ENCODE results near the gene PLCG2. TPM values are rescaled to one million over a fixed set of nuclear protein-coding genes. Genes with fewer than 3 reads are reported as not detected.

Gene PLCG2
- total RNA-seq, 1 experiment from 2014 or later = 6.0 TPM

DNA sequence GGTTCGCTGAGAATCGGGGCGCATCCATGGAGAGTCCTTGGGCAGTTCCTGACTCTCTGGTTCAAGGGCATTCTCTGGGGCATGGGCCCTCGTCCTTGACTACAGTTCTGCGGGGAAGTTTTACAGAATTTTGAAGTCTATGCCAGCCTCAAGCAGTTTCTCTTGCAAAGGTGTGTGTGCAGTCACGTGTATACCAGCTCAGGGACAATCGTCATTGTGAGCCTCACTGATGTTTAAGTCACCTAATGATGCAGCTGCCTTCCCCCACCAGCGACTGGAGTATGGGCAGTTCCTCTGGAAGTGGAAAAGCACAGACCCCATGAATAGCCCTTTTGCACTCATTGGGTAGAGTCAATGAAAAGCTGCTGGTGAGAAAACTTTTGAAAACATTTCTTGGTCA, 1.3 kb downstream of the PLCG2 start:
- peak overlapping the region; percentile 77 to 90 for H3K4me3 Mint-ChIP-seq
- TF ChIP-seq, protein P1, sequence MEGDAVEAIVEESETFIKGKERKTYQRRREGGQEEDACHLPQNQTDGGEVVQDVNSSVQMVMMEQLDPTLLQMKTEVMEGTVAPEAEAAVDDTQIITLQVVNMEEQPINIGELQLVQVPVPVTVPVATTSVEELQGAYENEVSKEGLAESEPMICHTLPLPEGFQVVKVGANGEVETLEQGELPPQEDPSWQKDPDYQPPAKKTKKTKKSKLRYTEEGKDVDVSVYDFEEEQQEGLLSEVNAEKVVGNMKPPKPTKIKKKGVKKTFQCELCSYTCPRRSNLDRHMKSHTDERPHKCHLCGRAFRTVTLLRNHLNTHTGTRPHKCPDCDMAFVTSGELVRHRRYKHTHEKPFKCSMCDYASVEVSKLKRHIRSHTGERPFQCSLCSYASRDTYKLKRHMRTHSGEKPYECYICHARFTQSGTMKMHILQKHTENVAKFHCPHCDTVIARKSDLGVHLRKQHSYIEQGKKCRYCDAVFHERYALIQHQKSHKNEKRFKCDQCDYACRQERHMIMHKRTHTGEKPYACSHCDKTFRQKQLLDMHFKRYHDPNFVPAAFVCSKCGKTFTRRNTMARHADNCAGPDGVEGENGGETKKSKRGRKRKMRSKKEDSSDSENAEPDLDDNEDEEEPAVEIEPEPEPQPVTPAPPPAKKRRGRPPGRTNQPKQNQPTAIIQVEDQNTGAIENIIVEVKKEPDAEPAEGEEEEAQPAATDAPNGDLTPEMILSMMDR (conservative IDR thresholded peaks at IDR 0.05) = no peak
- H4K20me1 ChIP-seq (ENCODE audit: control insufficient read depth, insufficient read depth, insufficient read length) = no peaks in the 10 kb centered on the region
- no peaks in the 10 kb centered on the region; a peak in 2 of 7 replicates for H3K36me3 Mint-ChIP-seq (ENCODE audit: insufficient read depth in 1 of 3, low read depth in 3 of 3)
- H3K4ac ChIP-seq (ENCODE audit: low read depth, low read length) = no peak overlapping the region
- no peak overlapping the region for H3K27ac Mint-ChIP-seq
- no CpG with 5 or more reads among the region's 8 CpGs for WGBS (ENCODE audit: extremely low coverage, insufficient read length, low lambda C conversion rate)
- H2AFZ ChIP-seq (ENCODE audit: low read length) = no peak overlapping the region
- peak overlapping the region; percentile 86 for H3K4me2 ChIP-seq (ENCODE audit: insufficient read depth, insufficient read length, low read length)
- H2BK12ac ChIP-seq (ENCODE audit: insufficient read length, low read depth, low read length) = no peak overlapping the region
- peaks cover 80% of the 10 kb centered on the region for H3K27me3 Mint-ChIP-seq (ENCODE audit: low read depth)
- no peak overlapping the region for H3K56ac ChIP-seq (ENCODE audit: insufficient read length, low read depth, low read length)
- no peak overlapping the region for H4K91ac ChIP-seq (ENCODE audit: insufficient read length, low read depth, low read length)
- no peaks in the 10 kb centered on the region for H3K9me3 ChIP-seq (ENCODE audit: control insufficient read depth, low read depth, low read length)
- no peak overlapping the region for H2BK5ac ChIP-seq (ENCODE audit: insufficient read length, low read length)
- peaks cover 18% of the 10 kb centered on the region for H3K27me3 ChIP-seq (ENCODE audit: insufficient read depth, low read length)
- H2BK15ac ChIP-seq (ENCODE audit: low read depth, low read length) = no peak overlapping the region
- H3K14ac ChIP-seq (ENCODE audit: insufficient read depth, low read length) = no peak overlapping the region
- no peak overlapping the region for H3K27ac ChIP-seq (ENCODE audit: insufficient read length, low read depth, low read length)
- H4K5ac ChIP-seq (ENCODE audit: insufficient read length, low read depth, low read length) = no peak overlapping the region
- H2BK20ac ChIP-seq (ENCODE audit: low read depth, low read length, poor library complexity, severe bottlenecking) = no peak overlapping the region
- no peak overlapping the region for H3K18ac ChIP-seq (ENCODE audit: insufficient read length, low read depth, low read length)
- peaks cover 0 to 2% of the 10 kb centered on the region in 2 experiments; a peak in 2 of 5 replicates for H3K9me3 Mint-ChIP-seq
- no peaks in the 10 kb centered on the region for H3K4me1 ChIP-seq (ENCODE audit: insufficient read depth, low read length)
- peaks cover 21 to 35% of the 10 kb centered on the region in 2 experiments for H3K4me1 Mint-ChIP-seq
- H3T11ph ChIP-seq (ENCODE audit: low read length) = no peak overlapping the region
- H3K79me2 ChIP-seq (ENCODE audit: insufficient read depth, low read length) = no peaks in the 10 kb centered on the region
- no peak overlapping the region for H4K8ac ChIP-seq (replicated peaks; ENCODE audit: insufficient read length, low read depth, low read length)
- H2BK120ac ChIP-seq (ENCODE audit: low read depth, low read length, poor library complexity, severe bottlenecking) = no peak overlapping the region
- no peak overlapping the region for H3K23ac ChIP-seq (ENCODE audit: insufficient read length, low read depth, low read length)
- H3K9ac ChIP-seq (ENCODE audit: extremely low read depth, insufficient read length, low read length) = no peak overlapping the region
- no peak overlapping the region for H2AK5ac ChIP-seq (ENCODE audit: insufficient read length, low read length)
- H3K23me2 ChIP-seq (ENCODE audit: insufficient read length, low read depth, low read length, poor library complexity, severe bottlenecking) = peaks cover 6% of the 10 kb centered on the region
- DNase-seq = no peak
- no peaks in the 10 kb centered on the region for H3K79me1 ChIP-seq (ENCODE audit: insufficient read depth, low read depth, low read length, poor library complexity, severe bottlenecking)
